T-cell (primary cell): ENCODE results near the gene KIAA1549. TPM values are rescaled to one million over a fixed set of nuclear protein-coding genes. Genes with fewer than 3 reads are reported as not detected.

ENCODE experiments used
- ATAC-seq, 4 experiments: fragments of 200-7000 bp in 3 of 4; fragments of 150-1000 bp in 1 of 4; cut with Tn5 transposase; replicated peaks in 1 of 4; 1 replicate in 3 of 4; 2 replicates in 1 of 4; pipeline ENCODE4 v1.10.0; 2021; ENCODE audit warnings: moderate library complexity in 3 of 4, mild to moderate bottlenecking in 2 of 4, moderate number of reproducible peaks in 1 of 4
- CTCF ChIA-PET, 2 donors: fragments of 300-600 bp; sonication (Branson Sonifier 250); formaldehyde crosslinking; loops; one replicate each; lab custom pipeline; 2022; ENCODE audit warnings: antibody characterized with exemption in 2 of 2; lab: Charles Lee
- POLR2A ChIA-PET, 2 donors: fragments of 300-600 bp; sonication (Branson Sonifier 250); formaldehyde crosslinking; loops; one replicate each; lab custom pipeline; 2022; ENCODE audit warnings: antibody characterized with exemption in 2 of 2; lab: Charles Lee
- DNase-seq, 35 experiments: peaks; one replicate each; pipeline versions ENCODE4 v3.0.0 to v3.0.0-alpha.2; 2013 to 2023
- H3K27ac ChIP-seq: one replicate; pipeline ENCODE4 v1.5.1; 2013; ENCODE audit warnings: low read length
- H3K27me3 ChIP-seq, 2 experiments: replicated peaks in 1 of 2; 1 replicate in 1 of 2; 2 replicates in 1 of 2; pipeline versions ENCODE4 v1.6.1 to v1.7.0; 2013; ENCODE audit warnings: low read length in 1 of 2, mixed read lengths in 1 of 2; ENCODE audit not compliant: control insufficient read depth in 2 of 2, insufficient read depth in 2 of 2; ENCODE audit errors: extremely low read depth in 1 of 2
- H3K36me3 ChIP-seq, 2 donors: 1 replicate in 1 of 2; 2 replicates in 1 of 2; pipeline versions ENCODE4 v1.6.1 to v1.7.0; 2013; ENCODE audit warnings: low read length in 1 of 2; ENCODE audit not compliant: control insufficient read depth in 2 of 2, insufficient read depth in 1 of 2; ENCODE audit errors: extremely low read depth in 1 of 2
- H3K4me1 ChIP-seq, 2 experiments: 1 replicate in 1 of 2; 2 replicates in 1 of 2; pipeline versions ENCODE4 v1.6.1 to v1.7.0; 2013; ENCODE audit warnings: low read length in 2 of 2, mixed read lengths in 1 of 2; ENCODE audit not compliant: insufficient read depth in 2 of 2, control insufficient read depth in 1 of 2; ENCODE audit errors: extremely low read depth in 1 of 2
- H3K4me3 ChIP-seq, 2 donors: 1 replicate in 1 of 2; 2 replicates in 1 of 2; pipeline versions ENCODE4 v1.5.1 to v1.7.0; 2013; ENCODE audit warnings: mild to moderate bottlenecking in 2 of 2, low read length in 1 of 2, moderate library complexity in 1 of 2; ENCODE audit not compliant: control insufficient read depth in 1 of 2; ENCODE audit errors: extremely low read depth in 1 of 2
- H3K9me3 ChIP-seq: 2 replicates; pipeline ENCODE4 v1.7.0; 2013
- H3K27ac Mint-ChIP-seq, 2 donors: one replicate each; pipeline ENCODE4 v1.8.0; 2020 to 2021; ENCODE audit warnings: mild to moderate bottlenecking in 2 of 2, mixed read lengths in 2 of 2
- H3K27me3 Mint-ChIP-seq, 2 donors: one replicate each; pipeline ENCODE4 v1.8.0; 2021 to 2022; ENCODE audit warnings: mixed read lengths in 2 of 2
- H3K36me3 Mint-ChIP-seq: one replicate; pipeline ENCODE4 v1.8.0; 2021; ENCODE audit warnings: mixed read lengths
- H3K4me1 Mint-ChIP-seq, 3 donors: one replicate each; pipeline ENCODE4 v1.8.0; 2020 to 2022; ENCODE audit warnings: mixed read lengths in 3 of 3, mild to moderate bottlenecking in 1 of 3
- H3K4me3 Mint-ChIP-seq, 3 donors: one replicate each; pipeline ENCODE4 v1.8.0; 2020 to 2022; ENCODE audit warnings: mild to moderate bottlenecking in 3 of 3, mixed read lengths in 3 of 3, moderate library complexity in 3 of 3
- H3K9me3 Mint-ChIP-seq, 3 donors: one replicate each; pipeline ENCODE4 v1.8.0; 2020 to 2022; ENCODE audit warnings: mixed read lengths in 3 of 3
- WGBS: methylation state at CpG from one replicate; pipeline ENCODE4 v1.1.5; 2013; ENCODE audit warnings: missing lambda C conversion rate; ENCODE audit not compliant: insufficient coverage; 5-methylcytosine and 5-hydroxymethylcytosine counted together
- total RNA-seq, 35 experiments: library from RNA in 6 of 35; stranded (reverse) in 6 of 35; fragments of 120-200 nt in 1 of 35; gene quantifications; one replicate each; pipeline versions ENCODE4 v1.2.1 to v1.2.4 and lab custom pipeline; 2013 to 2026

KIAA1549 gene
- total RNA-seq, 5 donors from 2014 or later (not counting 1 experiment from before 2014, with no cell fraction given): 0.05 to 0.29 (median 0.15) TPM

DNA sequence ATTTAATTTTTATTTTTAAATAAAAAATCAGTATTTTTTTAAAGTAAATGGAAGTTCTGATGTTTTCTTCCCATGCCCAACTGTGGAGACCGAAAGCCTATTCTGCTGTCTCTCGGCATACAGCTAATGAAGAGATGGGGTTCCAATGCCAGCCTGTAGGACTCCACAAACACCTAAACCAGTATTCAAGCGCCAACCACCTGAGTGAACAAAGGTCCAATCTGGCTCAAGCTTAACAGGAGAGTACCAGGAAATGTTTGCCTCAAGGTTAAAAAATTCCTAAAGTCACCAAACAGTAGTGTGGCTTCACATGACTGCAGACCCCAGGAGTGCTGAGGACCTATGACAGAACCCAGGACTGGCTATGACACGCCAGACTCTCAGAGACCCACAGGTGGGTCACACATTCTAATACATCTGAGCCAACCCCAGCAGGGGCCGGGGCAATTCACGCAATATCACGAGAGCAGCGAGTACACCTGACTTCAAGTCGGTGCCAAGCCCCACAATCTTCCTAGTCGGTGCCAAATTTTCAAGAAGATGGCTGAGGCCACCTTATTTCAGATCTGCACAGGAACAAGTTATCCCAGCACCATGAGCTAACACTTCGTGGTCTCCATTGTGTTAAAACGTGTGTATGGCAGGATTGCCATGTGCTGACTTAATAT, 31.6 kb downstream of the KIAA1549 start:
- H3K4me1 Mint-ChIP-seq: no peaks in the 10 kb centered on the region
- no peaks in the 10 kb centered on the region for H3K36me3 Mint-ChIP-seq
- WGBS: 87% methylated on average over 9 of the region's 12 CpGs
- no peak overlapping the region for H3K27ac ChIP-seq
- CTCF ChIA-PET: interaction anchor here in 1 of 2 donors (0.6 kb wide), 1 partner anchor 29 kb away, joined by 3 read pairs; no protein-coding TSS in a partner anchor
- H3K36me3 ChIP-seq: no peaks in the 10 kb centered on the region
- H3K27me3 ChIP-seq: peaks cover 0 to 8% of the 10 kb centered on the region in 2 experiments
- no peak for DNase-seq
- H3K4me3 Mint-ChIP-seq: no peak overlapping the region
- H3K4me1 ChIP-seq: no peaks in the 10 kb centered on the region
- POLR2A ChIA-PET: no interaction called here
- ATAC-seq: no peak
- peaks cover 8 to 15% of the 10 kb centered on the region in 2 donors for H3K27me3 Mint-ChIP-seq
- H3K9me3 Mint-ChIP-seq: no peaks in the 10 kb centered on the region
- H3K9me3 ChIP-seq: no peaks in the 10 kb centered on the region
- H3K4me3 ChIP-seq: no peak overlapping the region
- no peak overlapping the region for H3K27ac Mint-ChIP-seq

DNA sequence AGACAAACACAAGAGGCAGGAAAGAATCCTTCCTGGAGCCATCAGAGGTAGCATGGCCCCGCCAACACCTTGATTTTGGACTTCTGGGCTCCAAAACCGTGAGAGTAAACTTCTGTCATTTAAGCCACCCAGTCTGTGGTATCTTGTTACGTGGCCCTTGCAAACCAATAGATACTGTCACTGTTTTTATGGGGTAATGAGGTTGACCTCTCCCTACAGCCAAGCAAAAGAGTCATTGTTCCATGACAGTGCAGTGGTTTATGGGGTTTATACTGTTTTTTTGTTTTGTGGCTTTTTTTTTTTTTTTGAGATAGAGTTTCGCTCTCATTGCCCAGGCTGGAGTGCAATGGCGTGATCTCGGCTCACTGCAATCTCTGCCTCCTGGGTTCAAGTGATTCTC, 32.8 kb downstream of the KIAA1549 start:
- no peak for ATAC-seq
- Histone ChIP-seq H3K9me3 (no peaks in the 10 kb centered on the region), H3K4me3 (no peak overlapping the region), H3K36me3 (no peaks in the 10 kb centered on the region), H3K27me3 (peaks cover 0 to 8% of the 10 kb centered on the region in 2 experiments), H3K4me1 (no peaks in the 10 kb centered on the region), H3K27ac (no peak overlapping the region)
- CTCF ChIA-PET: no interaction called here
- no peak for DNase-seq
- H3K27me3 Mint-ChIP-seq: peaks cover 8 to 15% of the 10 kb centered on the region in 2 donors
- WGBS: 72% methylated on average over 2 of the region's 6 CpGs
- POLR2A ChIA-PET: no interaction called here
- H3K27ac Mint-ChIP-seq: no peak overlapping the region
- no peaks in the 10 kb centered on the region for H3K9me3 Mint-ChIP-seq
- H3K4me1 Mint-ChIP-seq: no peaks in the 10 kb centered on the region
- no peaks in the 10 kb centered on the region for H3K36me3 Mint-ChIP-seq
- no peak overlapping the region for H3K4me3 Mint-ChIP-seq

- CTCF ChIA-PET: no interaction called here
- Histone ChIP-seq H3K4me3 (no peak overlapping the region), H3K27me3 (peaks cover 0 to 13% of the 10 kb centered on the region in 2 experiments), H3K27ac (no peak overlapping the region), H3K4me1 (no peaks in the 10 kb centered on the region), H3K36me3 (no peaks in the 10 kb centered on the region), H3K9me3 (no peaks in the 10 kb centered on the region)
- H3K4me3 Mint-ChIP-seq: no peak overlapping the region
- WGBS: no CpG with 5 or more reads among the region's 3 CpGs
- H3K9me3 Mint-ChIP-seq: no peaks in the 10 kb centered on the region
- H3K27me3 Mint-ChIP-seq: peaks cover 3 to 8% of the 10 kb centered on the region in 2 donors
- H3K4me1 Mint-ChIP-seq: no peaks in the 10 kb centered on the region
- DNase-seq: no peak
- POLR2A ChIA-PET: no interaction called here
- ATAC-seq: no peak
- H3K36me3 Mint-ChIP-seq: no peaks in the 10 kb centered on the region
- H3K27ac Mint-ChIP-seq: no peak overlapping the region
These were observed 35.4 kb downstream of the KIAA1549 start for GRCh38 chr7:138945821-138946220.

GRCh38 chr7:138945154-138945553, 36.0 kb downstream of the KIAA1549 start:
- H3K4me1 ChIP-seq: no peaks in the 10 kb centered on the region
- ATAC-seq: no peak
- Mint-ChIP-seq H3K27me3 (peaks cover 0 to 4% of the 10 kb centered on the region in 2 donors), H3K4me1 (no peaks in the 10 kb centered on the region), H3K36me3 (no peaks in the 10 kb centered on the region), H3K9me3 (no peaks in the 10 kb centered on the region), H3K4me3 (no peak overlapping the region), H3K27ac (no peak overlapping the region)
- H3K9me3 ChIP-seq: no peaks in the 10 kb centered on the region
- ChIA-PET POLR2A (no interaction called here), CTCF (no interaction called here)
- H3K27me3 ChIP-seq: peaks cover 0 to 9% of the 10 kb centered on the region in 2 experiments
- WGBS: 83% methylated on average over 3 of the region's 3 CpGs
- DNase-seq: no peak
- no peak overlapping the region for H3K27ac ChIP-seq
- no peaks in the 10 kb centered on the region for H3K36me3 ChIP-seq
- H3K4me3 ChIP-seq: no peak overlapping the region

DNA sequence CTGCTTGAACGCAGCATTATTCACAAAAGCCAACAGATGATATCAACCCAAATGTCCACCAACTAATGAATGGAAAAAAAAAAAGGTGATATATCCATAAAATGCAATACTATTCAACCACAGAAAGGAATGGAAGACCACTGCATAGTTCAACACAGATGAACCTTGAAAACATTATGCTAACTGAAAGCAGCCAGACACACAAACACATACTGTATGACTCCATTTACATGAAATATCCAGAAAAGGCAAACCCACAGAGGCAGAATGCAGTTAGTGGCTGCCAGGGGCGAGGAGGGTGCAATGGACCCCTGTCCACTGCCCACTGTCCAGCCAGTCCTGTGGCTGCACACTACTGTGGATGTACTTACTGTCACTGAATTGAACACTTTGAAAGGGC, 36.6 kb downstream of the KIAA1549 start:
- peaks cover 0 to 3% of the 10 kb centered on the region in 2 donors for H3K27me3 Mint-ChIP-seq
- no peaks in the 10 kb centered on the region for H3K4me1 ChIP-seq
- H3K27ac Mint-ChIP-seq: no peak overlapping the region
- WGBS: 33% methylated on average over 1 of the region's 2 CpGs
- no peaks in the 10 kb centered on the region for H3K36me3 ChIP-seq
- no peak for ATAC-seq
- no peaks in the 10 kb centered on the region for H3K9me3 Mint-ChIP-seq
- ChIA-PET POLR2A (no interaction called here), CTCF (no interaction called here)
- no peak overlapping the region for H3K4me3 ChIP-seq
- H3K27ac ChIP-seq: no peak overlapping the region
- H3K36me3 Mint-ChIP-seq: no peaks in the 10 kb centered on the region
- H3K4me3 Mint-ChIP-seq: no peak overlapping the region
- no peaks in the 10 kb centered on the region for H3K9me3 ChIP-seq
- DNase-seq: no peak
- H3K4me1 Mint-ChIP-seq: no peaks in the 10 kb centered on the region
- peaks cover 0 to 9% of the 10 kb centered on the region in 2 experiments for H3K27me3 ChIP-seq

- Mint-ChIP-seq H3K4me1 (no peaks in the 10 kb centered on the region), H3K36me3 (no peaks in the 10 kb centered on the region)
These were observed 38.1 kb downstream of the KIAA1549 start for GRCh38 chr7:138943061-138943460.

More at GRCh38 chr7:138943061-138943460, 38.1 kb downstream of the KIAA1549 start:
- WGBS: 90% methylated on average over 10 of the region's 11 CpGs
- no peaks in the 10 kb centered on the region for H3K36me3 ChIP-seq
- H3K9me3 Mint-ChIP-seq: no peaks in the 10 kb centered on the region
- no peak overlapping the region for H3K4me3 ChIP-seq
- H3K9me3 ChIP-seq: no peaks in the 10 kb centered on the region
- ATAC-seq (no peak), DNase-seq (no peak)
- peaks cover 0 to under 1% of the 10 kb centered on the region in 2 donors for H3K27me3 Mint-ChIP-seq
- H3K27ac Mint-ChIP-seq: no peak overlapping the region
- ChIA-PET POLR2A (no interaction called here), CTCF (no interaction called here)
- H3K27ac ChIP-seq: no peak overlapping the region
- H3K4me1 ChIP-seq: no peaks in the 10 kb centered on the region
- H3K27me3 ChIP-seq: peaks cover 0 to 9% of the 10 kb centered on the region in 2 experiments
- H3K4me3 Mint-ChIP-seq: no peak overlapping the region
